NOMO-1 treated with dmso at 0.1 percent for 144 hours (cell line): ENCODE measurements around the gene TUBGCP3.

ENCODE experiments used
- DNase-seq: peaks from one replicate; lab custom pipeline; 2025; ENCODE audit not compliant: unreplicated experiment; lab: John Stamatoyannopoulos, UW

The TUBGCP3 gene

GRCh38 chr13:112616586-112617362 is 28.8 kb upstream of the TUBGCP3 start:
- no peak for DNase-seq

- no peak for DNase-seq
Observed at GRCh38 chr13:112615391-112615790, 27.4 kb upstream of the TUBGCP3 start.

- no peak for DNase-seq
Observed at GRCh38 chr13:112614835-112615234, 26.9 kb upstream of the TUBGCP3 start.

- DNase-seq: no peak
Observed at GRCh38 chr13:112608212-112608611, 20.3 kb upstream of the TUBGCP3 start.

- DNase-seq: peak; percentile 82
Observed at GRCh38 chr13:112606109-112607001, 18.4 kb upstream of the TUBGCP3 start.

GRCh38 chr13:112605531-112605990 is 17.6 kb upstream of the TUBGCP3 start:
- no peak for DNase-seq

- DNase-seq: no peak
Observed at GRCh38 chr13:112603641-112604225, 15.8 kb upstream of the TUBGCP3 start.

- DNase-seq: no peak
Observed at GRCh38 chr13:112602189-112602588, 14.2 kb upstream of the TUBGCP3 start.

GRCh38 chr13:112601371-112601770 is 13.4 kb upstream of the TUBGCP3 start:
- no peak for DNase-seq

- no peak for DNase-seq
Observed at GRCh38 chr13:112596235-112596634, 8.3 kb upstream of the TUBGCP3 start.

GRCh38 chr13:112592647-112593046 is 4.7 kb upstream of the TUBGCP3 start:
- DNase-seq: no peak

GRCh38 chr13:112592181-112592580 is 4.2 kb upstream of the TUBGCP3 start:
- DNase-seq: no peak

- DNase-seq: no peak
Observed at GRCh38 chr13:112588490-112589297, 741 bp upstream of the TUBGCP3 start.

- DNase-seq: peak; percentile 74
Observed at GRCh38 chr13:112587212-112587763, 665 bp downstream of the TUBGCP3 start.

- DNase-seq: no peak
Observed at GRCh38 chr13:112586334-112586960, 1.5 kb downstream of the TUBGCP3 start.

GRCh38 chr13:112583592-112584277 is 4.2 kb downstream of the TUBGCP3 start:
- peak; percentile 80 for DNase-seq

GRCh38 chr13:112582263-112582662 is 5.7 kb downstream of the TUBGCP3 start:
- DNase-seq: no peak

- DNase-seq: no peak
Observed at GRCh38 chr13:112580912-112581311, 7.0 kb downstream of the TUBGCP3 start.

- no peak for DNase-seq
Observed at GRCh38 chr13:112580211-112580610, 7.7 kb downstream of the TUBGCP3 start.
